Astrocyte (in vitro differentiated cells and primary cell): Measurements from ENCODE around the gene FBXO46. TPM values are rescaled to one million over a fixed set of nuclear protein-coding genes. Genes with fewer than 3 reads are reported as not detected.

Experiments used
- DNase-seq: peaks from one replicate; pipeline ENCODE4 v3.0.0-alpha.2; 2010; ENCODE audit warnings: low read depth
- FAIRE-seq: peaks from 2 replicates; lab custom pipeline; 2011; peaks lifted over from hg19 to GRCh38; lab: Jason Lieb, UNC
- H2AFZ ChIP-seq: 2 replicates; pipeline ENCODE4 v1.6.0; 2012; ENCODE audit warnings: low read depth, low read length, inconsistent platforms
- H3K27ac ChIP-seq: 2 replicates; pipeline ENCODE4 v1.5.1; 2011; ENCODE audit warnings: low read depth, low read length, inconsistent platforms
- H3K27me3 ChIP-seq: 2 replicates; pipeline ENCODE4 v1.6.0; 2011; ENCODE audit warnings: low read length, inconsistent platforms; ENCODE audit not compliant: insufficient read depth
- H3K36me3 ChIP-seq: 2 replicates; pipeline ENCODE4 v1.5.1; 2011; ENCODE audit warnings: low read length, inconsistent platforms; ENCODE audit not compliant: insufficient read depth
- H3K4me1 ChIP-seq: 2 replicates; pipeline ENCODE4 v1.5.1; 2011; ENCODE audit warnings: low read length, inconsistent platforms; ENCODE audit not compliant: insufficient read depth
- H3K4me2 ChIP-seq: 2 replicates; pipeline ENCODE4 v1.6.0; 2012; ENCODE audit warnings: low read length, inconsistent platforms
- H3K4me3 ChIP-seq: 2 replicates; pipeline ENCODE4 v1.5.1; 2011; ENCODE audit warnings: low read depth, mild to moderate bottlenecking, low read length, inconsistent platforms; ENCODE audit not compliant: insufficient read depth
- H3K79me2 ChIP-seq: 2 replicates; pipeline ENCODE4 v1.6.0; 2012; ENCODE audit warnings: mild to moderate bottlenecking, low read length, inconsistent platforms; ENCODE audit not compliant: insufficient read depth
- H3K9ac ChIP-seq: 2 replicates; pipeline ENCODE4 v1.6.0; 2012; ENCODE audit warnings: mild to moderate bottlenecking, low read length, inconsistent platforms
- H3K9me3 ChIP-seq: 2 replicates; pipeline ENCODE4 v1.5.1; 2012; ENCODE audit warnings: low read depth, mild to moderate bottlenecking, low read length, inconsistent platforms; ENCODE audit not compliant: insufficient read depth
- H4K20me1 ChIP-seq: 2 replicates; pipeline ENCODE4 v1.6.0; 2012; ENCODE audit warnings: low read length, inconsistent platforms; ENCODE audit not compliant: insufficient read depth
- H3K27ac Mint-ChIP-seq: one replicate; pipeline ENCODE4 v1.8.0; 2021; ENCODE audit warnings: mild to moderate bottlenecking, mixed read lengths; ENCODE audit not compliant: unreplicated experiment
- H3K27me3 Mint-ChIP-seq: one replicate; pipeline ENCODE4 v1.8.0; 2021; ENCODE audit warnings: low read depth, mixed read lengths; ENCODE audit not compliant: unreplicated experiment
- H3K36me3 Mint-ChIP-seq: one replicate; pipeline ENCODE4 v1.8.0; 2021; ENCODE audit warnings: low read depth, mixed read lengths; ENCODE audit not compliant: unreplicated experiment
- H3K4me1 Mint-ChIP-seq: one replicate; pipeline ENCODE4 v1.8.0; 2021; ENCODE audit warnings: low read depth, mixed read lengths; ENCODE audit not compliant: unreplicated experiment
- H3K4me3 Mint-ChIP-seq: one replicate; pipeline ENCODE4 v1.8.0; 2021; ENCODE audit warnings: mild to moderate bottlenecking, moderate library complexity, mixed read lengths; ENCODE audit not compliant: unreplicated experiment
- H3K9me3 Mint-ChIP-seq: one replicate; pipeline ENCODE4 v1.8.0; 2021; ENCODE audit warnings: mild to moderate bottlenecking, mixed read lengths; ENCODE audit not compliant: unreplicated experiment
- EZH2 ChIP-seq: IDR thresholded peaks from 2 replicates; pipeline ENCODE4 v1.6.1; 2012; ENCODE audit warnings: mild to moderate bottlenecking, low read length, inconsistent platforms; ENCODE audit not compliant: insufficient read depth
- total RNA-seq: library from RNA; stranded (reverse); gene quantifications from 2 replicates; pipeline ENCODE4 v1.2.1, GENCODE V29; 2021
- TF ChIP-seq, protein P1 (sequence below): IDR thresholded peaks from 2 replicates; pipeline ENCODE4 v1.5.1; 2011; ENCODE audit warnings: low read depth, mild to moderate bottlenecking, inconsistent platforms, low read length, moderate library complexity; ENCODE audit not compliant: insufficient read depth

The FBXO46 gene
- total RNA-seq, 1 donor from 2014 or later: 21.1 TPM

DNA sequence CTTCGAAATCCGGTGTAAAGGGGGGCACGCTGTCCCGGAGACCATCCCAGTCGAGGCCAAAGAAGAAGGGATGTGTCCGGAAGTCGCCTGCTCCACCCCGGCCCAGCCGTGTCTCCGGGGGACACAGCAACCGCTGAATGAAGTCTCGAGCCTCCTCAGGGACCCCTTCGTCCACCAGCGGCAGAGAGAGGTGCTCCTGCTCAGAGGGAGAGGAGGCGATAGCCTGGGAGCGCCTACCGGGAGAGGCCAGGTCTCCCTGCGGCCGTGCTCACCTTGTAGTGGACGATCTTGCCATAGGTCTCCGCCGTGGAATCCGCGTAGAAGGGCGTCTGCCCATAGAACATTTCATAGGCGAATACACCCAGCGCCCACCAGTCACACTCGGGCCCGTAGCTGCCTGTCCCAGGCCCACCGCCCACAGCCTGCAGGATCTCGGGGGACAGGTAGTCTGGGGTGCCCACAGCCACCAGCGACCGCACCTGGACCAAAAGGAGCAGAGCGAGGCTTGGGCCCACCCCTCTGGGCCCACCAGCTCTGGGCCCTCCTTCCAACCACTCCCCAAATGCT is 46.8 kb upstream of the FBXO46 start:
- no peak overlapping the region for H3K4me3 Mint-ChIP-seq
- Histone ChIP-seq H3K27me3 (no peaks in the 10 kb centered on the region), H3K9me3 (no peaks in the 10 kb centered on the region)

DNA sequence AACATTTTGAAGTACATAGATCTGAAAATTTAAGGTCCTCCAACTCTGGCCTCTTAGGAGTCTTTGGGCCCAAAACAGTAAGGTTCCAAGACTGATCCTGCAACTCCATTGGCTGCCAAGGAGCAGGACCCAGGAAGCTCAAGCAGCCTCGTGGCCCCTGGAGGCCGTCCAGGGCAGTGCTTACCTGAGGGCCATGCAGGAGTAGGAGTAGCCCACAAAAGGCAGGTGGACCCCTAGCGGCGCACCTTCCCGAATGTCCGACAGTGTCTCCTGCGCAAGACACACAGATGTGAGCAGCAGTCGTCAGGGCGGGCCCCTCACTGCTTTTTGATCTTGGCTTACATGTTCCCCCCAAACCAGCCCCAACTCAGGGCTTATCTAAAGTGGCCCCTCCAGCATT is 44.1 kb upstream of the FBXO46 start:
- H3K36me3 Mint-ChIP-seq: peaks cover 24% of the 10 kb centered on the region
- DNase-seq: no peak
- no peak for TF ChIP-seq EZH2
- TF ChIP-seq, protein P1, sequence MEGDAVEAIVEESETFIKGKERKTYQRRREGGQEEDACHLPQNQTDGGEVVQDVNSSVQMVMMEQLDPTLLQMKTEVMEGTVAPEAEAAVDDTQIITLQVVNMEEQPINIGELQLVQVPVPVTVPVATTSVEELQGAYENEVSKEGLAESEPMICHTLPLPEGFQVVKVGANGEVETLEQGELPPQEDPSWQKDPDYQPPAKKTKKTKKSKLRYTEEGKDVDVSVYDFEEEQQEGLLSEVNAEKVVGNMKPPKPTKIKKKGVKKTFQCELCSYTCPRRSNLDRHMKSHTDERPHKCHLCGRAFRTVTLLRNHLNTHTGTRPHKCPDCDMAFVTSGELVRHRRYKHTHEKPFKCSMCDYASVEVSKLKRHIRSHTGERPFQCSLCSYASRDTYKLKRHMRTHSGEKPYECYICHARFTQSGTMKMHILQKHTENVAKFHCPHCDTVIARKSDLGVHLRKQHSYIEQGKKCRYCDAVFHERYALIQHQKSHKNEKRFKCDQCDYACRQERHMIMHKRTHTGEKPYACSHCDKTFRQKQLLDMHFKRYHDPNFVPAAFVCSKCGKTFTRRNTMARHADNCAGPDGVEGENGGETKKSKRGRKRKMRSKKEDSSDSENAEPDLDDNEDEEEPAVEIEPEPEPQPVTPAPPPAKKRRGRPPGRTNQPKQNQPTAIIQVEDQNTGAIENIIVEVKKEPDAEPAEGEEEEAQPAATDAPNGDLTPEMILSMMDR: no peak
- no peaks in the 10 kb centered on the region for H3K27me3 ChIP-seq
- peaks cover 16% of the 10 kb centered on the region for H3K4me1 Mint-ChIP-seq
- H4K20me1 ChIP-seq: peaks cover 52% of the 10 kb centered on the region
- no peaks in the 10 kb centered on the region for H3K79me2 ChIP-seq
- no peak overlapping the region for H3K4me3 ChIP-seq
- peaks cover 14% of the 10 kb centered on the region for H3K36me3 ChIP-seq
- peaks cover 2% of the 10 kb centered on the region for H3K9me3 Mint-ChIP-seq
- H3K4me1 ChIP-seq: peaks cover 7% of the 10 kb centered on the region
- H3K27me3 Mint-ChIP-seq: no peaks in the 10 kb centered on the region
- no peak for FAIRE-seq
- no peak overlapping the region for H3K4me2 ChIP-seq
- no peak overlapping the region for H3K4me3 Mint-ChIP-seq
- no peaks in the 10 kb centered on the region for H3K9me3 ChIP-seq
- no peak overlapping the region for H3K27ac ChIP-seq
- no peak overlapping the region for H2AFZ ChIP-seq
- H3K27ac Mint-ChIP-seq: no peak overlapping the region
- no peak overlapping the region for H3K9ac ChIP-seq

More for the DNA sequence above, 46.8 kb upstream of the FBXO46 start:
- H3K27ac ChIP-seq: no peak overlapping the region
- H3K36me3 ChIP-seq: peaks cover 14% of the 10 kb centered on the region
- H3K4me2 ChIP-seq: no peak overlapping the region
- no peaks in the 10 kb centered on the region for H3K27me3 Mint-ChIP-seq
- no peak overlapping the region for H3K4me3 ChIP-seq
- DNase-seq (no peak), FAIRE-seq (no peak)
- H3K9me3 Mint-ChIP-seq: peaks cover 2% of the 10 kb centered on the region
- no peak overlapping the region for H3K27ac Mint-ChIP-seq
- peaks cover 21% of the 10 kb centered on the region for H3K36me3 Mint-ChIP-seq
- TF ChIP-seq, protein P1: no peak
- no peak for TF ChIP-seq EZH2
- peaks cover 10% of the 10 kb centered on the region for H3K4me1 ChIP-seq
- peaks cover 61% of the 10 kb centered on the region for H4K20me1 ChIP-seq
- H3K9ac ChIP-seq: no peak overlapping the region
- H2AFZ ChIP-seq: no peak overlapping the region
- peaks cover 3% of the 10 kb centered on the region for H3K79me2 ChIP-seq
- peaks cover 14% of the 10 kb centered on the region for H3K4me1 Mint-ChIP-seq

DNA sequence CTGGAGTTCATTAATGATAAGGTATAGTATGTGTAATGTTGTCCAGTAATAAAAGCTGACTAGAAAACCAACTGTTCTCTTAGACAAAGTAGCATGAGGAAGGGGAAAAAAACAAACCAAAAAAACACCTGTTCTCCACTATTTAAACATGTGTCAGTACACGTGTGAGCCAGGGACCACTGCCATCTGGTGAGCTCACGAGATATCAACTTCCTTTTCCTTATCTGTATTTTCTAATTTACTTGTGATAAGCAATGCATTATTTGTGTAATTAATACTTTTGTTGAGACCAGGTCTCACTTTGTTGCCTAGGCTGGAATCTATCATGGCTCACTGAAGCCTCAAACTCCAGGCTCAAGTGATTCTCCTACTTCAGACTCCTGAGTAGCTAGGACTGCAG is 42.7 kb upstream of the FBXO46 start:
- Histone ChIP-seq H3K9me3 (no peaks in the 10 kb centered on the region), H3K79me2 (no peaks in the 10 kb centered on the region), H3K36me3 (peaks cover 14% of the 10 kb centered on the region), H3K4me3 (no peak overlapping the region), H2AFZ (no peak overlapping the region), H3K4me2 (no peak overlapping the region), H3K9ac (no peak overlapping the region), H4K20me1 (peaks cover 43% of the 10 kb centered on the region), H3K4me1 (peaks cover 10% of the 10 kb centered on the region), H3K27me3 (no peaks in the 10 kb centered on the region), H3K27ac (no peak overlapping the region)
- no peak for FAIRE-seq
- Mint-ChIP-seq H3K27me3 (no peaks in the 10 kb centered on the region), H3K27ac (peak overlapping the region; percentile 58), H3K4me3 (no peak overlapping the region), H3K4me1 (peaks cover 9% of the 10 kb centered on the region), H3K36me3 (peaks cover 13% of the 10 kb centered on the region), H3K9me3 (peaks cover 2% of the 10 kb centered on the region)
- no peak for DNase-seq
- TF ChIP-seq EZH2: no peak
- TF ChIP-seq, protein P1: no peak
